Caki2 (cell line): ENCODE measurements around the gene NDUFA13. TPM values are rescaled to one million over a fixed set of nuclear protein-coding genes. Genes with fewer than 3 reads are reported as not detected.
A peak's percentile ranks its signal among the peaks of the same experiment; 100 is the strongest.
"Not testable (repeated sequence)": the region's sequence is repeated elsewhere in the genome, so short reads cannot be mapped to it uniquely, and the experiment has no call there.

Experiments used
- DNase-seq: peaks from one replicate; pipeline ENCODE4 v3.0.0-alpha.2; 2015; ENCODE audit warnings: low read depth
- in situ Hi-C: cut with HindIII; loops from 2 replicates; pipeline ENCODE4 v1.10.0; 2016; ENCODE audit warnings: low sequenced_read_pairs, low pct_unique_long_range_greater_than_20kb, mixed read lengths
- total RNA-seq: library from RNA; depleted of rRNA; stranded (reverse); fragments of >200 nt; shearing (Covaris generic); gene quantifications from 2 replicates; pipeline ENCODE4 v1.2.3, GENCODE V29; 2014; ENCODE audit warnings: low replicate concordance; rRNA removed

The NDUFA13 gene
- total RNA-seq = 303 and 326 TPM in 2 replicates

DNA sequence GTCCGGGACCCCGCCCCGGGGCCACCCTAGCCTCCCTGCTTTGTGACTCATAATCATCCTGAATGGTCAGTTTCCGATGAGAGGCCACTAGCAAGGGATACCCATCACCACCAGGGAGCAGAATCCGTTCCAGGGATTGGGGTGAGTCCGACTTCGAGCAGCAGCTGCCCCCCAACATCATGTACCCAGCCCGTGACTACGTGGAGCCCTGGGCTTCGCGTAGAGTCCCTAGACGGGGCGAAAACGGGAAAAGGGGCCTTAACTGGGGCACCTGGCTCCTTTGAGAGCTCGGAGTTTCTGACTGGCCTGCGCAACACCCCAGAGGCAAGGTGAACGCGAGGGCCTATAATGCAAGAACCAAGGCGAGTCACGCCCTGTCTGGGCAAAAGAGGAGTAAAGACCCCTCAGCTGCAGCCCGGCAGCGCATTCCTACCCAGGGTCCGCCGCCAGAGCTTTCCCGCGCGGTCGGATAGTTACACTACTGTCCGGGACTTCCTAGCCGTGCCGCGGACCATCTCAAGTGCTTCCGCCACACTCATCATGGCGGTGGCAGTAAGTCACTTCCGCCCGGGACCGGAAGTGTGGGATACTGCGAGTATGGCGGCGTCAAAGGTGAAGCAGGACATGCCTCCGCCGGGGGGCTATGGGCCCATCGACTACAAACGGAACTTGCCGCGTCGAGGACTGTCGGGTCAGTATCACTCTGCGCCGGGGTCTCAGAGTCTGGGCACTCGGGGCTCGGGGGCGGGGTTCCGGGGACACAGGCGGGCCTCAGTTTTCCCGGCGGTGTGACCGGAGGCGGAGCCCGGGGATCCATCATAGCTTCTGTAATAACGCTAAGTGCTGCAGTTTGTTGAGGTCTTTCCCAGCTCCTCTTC lies at the start of gene NDUFA13:
Gene NDUFA13, plus strand, starts transcription at position 584 of the 878 bp plus-strand sequence. Its CDS starts 14 bp downstream, at position 598.
- peak; percentile 88 for DNase-seq
- in situ Hi-C loops = no loop called here

DNA sequence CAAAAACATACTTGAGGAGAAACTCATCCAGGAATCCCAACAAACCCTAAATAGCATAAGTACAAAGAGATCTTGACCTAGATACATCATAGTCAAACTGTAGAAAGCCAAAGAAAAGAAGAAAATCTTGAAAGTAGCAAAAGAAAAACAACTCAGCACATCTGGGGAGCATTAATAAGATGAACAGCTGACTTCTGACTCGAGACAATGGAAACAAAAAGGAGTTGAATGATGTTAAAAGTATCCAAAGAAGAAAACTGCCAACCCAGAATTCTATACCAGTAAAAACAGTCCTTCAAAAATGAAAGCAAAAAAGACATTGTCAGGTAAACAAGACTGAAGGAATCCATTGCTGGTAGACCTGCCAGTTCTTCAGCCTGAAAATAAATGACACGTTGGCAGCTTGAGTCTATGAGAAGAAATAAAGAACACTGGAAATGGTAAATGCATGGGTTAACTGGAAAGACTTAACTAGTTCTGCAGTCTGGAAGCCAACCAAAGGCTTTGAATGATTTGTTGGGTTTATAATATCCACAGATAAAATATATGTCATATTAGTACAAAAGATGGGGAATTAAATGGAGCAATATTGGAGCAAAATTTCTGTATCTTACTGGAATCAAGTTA lies 47.5 kb upstream of the NDUFA13 start:
- DNase-seq = no peak
- in situ Hi-C loops = no loop called here

DNA sequence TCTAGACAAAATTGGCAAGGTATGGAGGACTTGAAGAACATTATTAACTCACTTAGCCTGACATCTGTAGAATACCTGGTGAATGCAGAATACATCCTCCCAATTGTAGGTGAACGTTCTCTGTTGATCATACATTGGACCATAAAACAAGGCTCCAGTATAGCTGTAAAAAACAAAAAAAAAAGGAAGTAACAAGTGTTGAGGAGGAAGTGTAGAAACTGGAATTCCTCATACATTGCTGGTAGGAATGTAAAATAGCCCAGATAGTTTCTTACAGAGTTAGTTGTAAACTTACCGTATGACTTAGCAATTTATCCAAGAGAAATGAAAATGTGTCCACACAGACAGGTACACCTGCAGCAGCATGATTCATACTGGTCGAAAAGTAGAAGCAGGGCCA lies 45.4 kb upstream of the NDUFA13 start:
- in situ Hi-C loops = no loop called here
- DNase-seq = no peak

DNA sequence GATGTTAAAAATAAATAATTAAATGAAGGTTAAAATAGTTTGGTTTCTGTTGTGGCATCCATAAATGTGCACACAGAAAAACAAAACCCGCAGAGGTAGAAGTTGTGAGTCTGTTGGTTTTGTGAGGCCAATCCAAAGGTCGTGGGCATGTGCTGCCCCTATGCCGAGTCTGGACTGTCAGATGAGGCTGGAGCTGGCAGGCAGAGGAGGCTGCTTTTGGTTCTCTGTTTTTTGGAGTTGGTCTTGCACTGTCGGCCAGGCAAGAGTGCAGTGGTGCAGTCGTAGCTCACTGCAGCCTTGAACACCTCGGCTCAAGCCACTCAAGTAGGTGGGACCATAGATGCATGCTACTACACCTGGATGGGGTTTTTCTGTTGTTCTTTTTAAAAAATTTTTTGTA lies 44.3 kb upstream of the NDUFA13 start:
- in situ Hi-C loops = no loop called here
- no peak for DNase-seq

DNA sequence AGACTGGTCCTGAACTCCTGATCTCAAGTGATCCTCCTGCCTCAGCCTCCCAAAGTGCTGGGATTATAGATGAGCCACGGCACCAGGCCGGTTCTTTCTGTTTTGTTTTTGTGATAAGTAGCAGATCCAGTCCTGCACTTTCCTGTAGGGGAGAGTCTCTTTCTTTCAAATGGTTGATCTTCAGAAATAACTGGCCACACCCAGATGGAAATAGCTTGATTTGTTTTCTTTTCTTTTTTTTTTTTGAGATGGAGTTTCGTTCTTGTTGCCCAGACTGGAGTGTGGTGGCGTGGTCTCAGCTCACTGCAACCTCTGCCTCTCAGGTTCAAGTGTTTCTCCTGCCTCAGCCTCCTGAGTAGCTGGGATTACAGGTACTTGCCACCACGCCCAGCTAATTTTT lies 43.9 kb upstream of the NDUFA13 start:
- DNase-seq, in situ Hi-C loops: not testable (repeated sequence)

DNA sequence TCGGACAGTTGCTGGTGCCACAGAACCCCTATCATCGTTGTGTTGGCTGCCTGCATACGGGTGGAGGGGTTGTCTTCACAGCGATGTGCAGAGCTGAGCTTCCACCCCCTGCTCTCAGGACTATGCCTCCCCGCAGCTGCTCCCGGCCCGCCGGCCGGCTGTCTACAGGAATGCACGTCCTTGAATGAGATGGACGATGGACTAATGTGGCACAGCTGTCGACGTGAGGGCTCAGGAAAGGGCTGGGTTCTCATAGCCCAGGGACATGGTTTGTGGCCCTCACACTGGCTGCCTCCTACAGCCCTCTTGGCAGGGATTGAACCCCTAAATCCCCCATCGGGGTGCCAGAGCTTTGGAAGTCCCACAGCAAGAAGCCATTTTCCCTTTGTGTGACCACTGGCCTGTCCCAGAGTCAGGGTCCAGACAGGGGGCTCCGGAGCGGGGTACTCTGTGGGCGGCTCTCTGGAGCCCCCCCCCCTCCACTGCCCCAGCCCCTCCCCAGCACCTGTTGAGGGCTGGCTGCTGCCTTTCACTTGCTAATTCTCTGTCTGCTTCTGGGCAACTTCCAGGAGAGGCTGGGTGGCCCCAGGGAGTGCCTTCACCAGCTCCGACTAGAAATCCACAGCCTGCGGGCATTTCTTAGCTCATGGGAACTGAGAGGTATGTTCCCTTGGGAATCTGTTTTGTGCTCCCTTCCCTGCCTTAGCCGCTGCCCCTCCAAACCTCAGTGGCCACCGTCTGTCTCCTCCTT lies 40.8 kb upstream of the NDUFA13 start:
- in situ Hi-C loops = no loop called here
- no peak for DNase-seq

DNA sequence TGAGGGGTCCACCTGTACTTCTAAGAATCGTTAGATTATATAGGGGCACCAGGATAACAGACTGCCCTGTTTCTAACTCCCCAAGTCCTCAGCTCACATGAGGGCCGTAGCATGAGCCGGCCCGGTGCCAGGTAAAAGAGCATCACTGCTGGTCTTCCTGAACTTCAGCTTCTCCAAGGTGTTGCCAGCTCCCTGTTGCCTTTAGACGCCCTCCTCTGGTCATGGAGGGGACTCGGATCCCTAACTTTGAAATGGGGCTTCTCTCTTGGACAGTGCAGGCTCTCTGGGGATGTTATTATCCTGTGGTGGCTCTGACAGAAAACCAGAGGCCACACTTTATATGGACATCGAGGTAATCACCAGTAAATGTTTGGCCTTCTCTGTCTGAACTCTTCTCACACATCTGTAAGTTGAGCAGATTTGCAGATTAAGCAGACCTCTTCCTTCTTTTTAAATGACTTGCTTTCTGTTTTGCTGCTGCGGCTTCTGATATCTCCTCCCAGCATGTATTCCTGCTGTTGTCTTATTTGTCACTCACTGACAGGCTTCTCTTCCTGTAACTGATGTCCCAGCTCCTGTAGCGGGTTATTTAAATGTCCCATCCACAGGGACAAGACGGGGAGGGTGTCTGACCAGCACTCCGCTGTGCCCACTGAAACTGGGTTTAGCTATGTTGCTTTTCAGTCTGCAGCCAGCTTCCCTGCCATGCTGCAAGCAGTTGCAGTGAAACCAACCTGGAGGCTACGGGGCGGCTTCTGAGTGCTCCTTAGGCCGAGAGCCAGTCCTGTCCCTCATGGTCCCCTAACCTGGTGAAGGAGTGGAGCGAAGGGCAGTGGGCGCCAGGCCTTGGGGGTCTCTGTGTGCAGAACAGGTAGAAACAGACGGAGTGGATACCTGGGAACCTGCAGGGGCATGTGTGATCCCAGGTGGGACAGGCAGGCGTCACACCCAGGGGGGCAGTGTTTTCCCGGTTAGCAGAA lies 39.9 kb upstream of the NDUFA13 start:
- DNase-seq = no peak
- in situ Hi-C loops = no loop called here

DNA sequence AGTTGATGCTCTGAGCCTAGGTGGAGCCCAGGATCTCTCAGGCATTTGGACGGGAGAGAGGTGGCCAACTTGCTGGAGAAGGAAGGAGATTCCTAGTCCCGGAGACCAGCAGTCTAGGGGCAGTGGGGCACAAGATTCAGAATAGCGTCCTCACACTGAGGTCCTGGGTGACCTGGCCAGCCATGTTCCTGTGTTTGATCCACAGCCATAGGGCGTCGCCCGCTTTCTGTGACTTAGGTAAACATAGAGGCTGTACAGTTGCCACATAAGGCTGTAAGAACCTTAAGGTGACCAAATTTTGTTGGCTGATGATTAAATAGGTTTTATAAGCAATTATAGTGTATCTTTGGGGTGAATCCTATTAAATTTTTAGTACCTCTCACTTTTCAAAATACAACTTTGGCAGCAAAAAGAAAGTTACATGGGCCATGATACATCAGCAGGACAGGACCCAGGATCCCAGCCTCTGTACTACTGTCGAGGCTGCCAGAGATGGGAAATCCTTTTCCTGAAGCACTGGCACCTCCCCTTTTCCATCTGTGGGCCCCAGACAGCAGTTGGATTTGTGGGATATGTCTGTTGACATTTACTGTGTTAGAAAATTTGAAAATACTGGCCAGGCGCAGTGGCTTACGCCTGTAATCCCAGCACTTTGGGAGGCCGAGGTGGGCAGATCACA lies 38.2 kb upstream of the NDUFA13 start:
- DNase-seq = no peak
- in situ Hi-C loops = no loop called here

DNA sequence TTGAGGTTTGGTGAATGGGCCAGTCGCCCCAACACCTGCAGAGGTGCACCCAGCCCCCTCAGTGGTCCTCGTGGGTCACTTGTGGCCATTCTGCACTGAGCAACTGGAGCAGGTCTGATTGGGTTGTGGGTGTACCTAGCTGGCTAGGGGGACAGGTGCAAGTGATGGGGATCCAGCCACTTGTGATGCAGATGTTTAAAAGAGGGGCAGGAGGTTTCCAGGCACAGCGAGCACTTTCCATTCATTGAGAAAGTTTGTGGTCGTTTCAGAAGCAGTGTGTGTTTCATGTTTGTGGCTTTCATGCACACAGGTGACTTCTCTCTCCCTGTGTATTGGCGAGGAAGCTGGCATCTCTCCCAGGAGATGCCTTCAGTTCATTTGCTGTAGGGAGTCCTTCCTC lies 35.3 kb upstream of the NDUFA13 start:
- DNase-seq = no peak
- in situ Hi-C loops = no loop called here

DNA sequence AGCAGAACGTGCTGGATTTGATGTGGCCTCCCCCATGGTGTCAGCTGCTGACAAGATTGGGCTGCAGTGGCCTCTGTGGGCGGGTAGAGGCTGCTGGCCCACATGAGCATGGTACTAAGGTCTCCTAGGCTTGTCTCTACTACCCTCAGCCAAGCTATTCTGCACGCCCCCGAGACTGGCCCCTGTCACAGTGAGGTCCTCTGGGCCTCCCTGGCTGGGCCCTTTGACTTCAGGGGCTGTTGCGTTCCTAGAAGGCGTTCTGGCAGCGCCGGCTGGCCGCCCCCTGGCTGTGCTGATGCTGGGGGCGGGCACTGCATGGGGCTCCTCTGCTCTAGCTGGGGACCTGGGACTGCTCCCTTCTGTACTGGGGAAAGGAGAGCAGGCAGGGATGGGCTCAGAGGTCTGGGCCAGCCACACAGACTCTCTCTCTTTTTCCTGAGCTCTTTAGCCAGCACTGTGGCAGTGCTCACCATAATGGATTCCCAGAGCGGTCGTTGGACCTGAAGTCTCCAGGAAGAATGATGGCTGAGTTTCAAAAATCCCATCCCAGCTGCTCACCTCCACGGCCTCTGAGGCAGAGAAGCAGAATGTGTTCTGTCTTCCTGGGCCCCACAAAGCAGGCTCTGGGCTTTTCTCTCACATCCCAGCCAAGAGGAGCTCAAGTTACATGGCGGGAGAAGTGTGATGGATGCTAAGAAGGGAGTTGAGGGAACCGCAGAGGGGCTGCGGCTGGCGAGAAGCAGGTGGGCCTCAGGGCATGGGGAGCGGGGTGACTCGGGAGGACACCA lies 33.0 kb upstream of the NDUFA13 start:
- in situ Hi-C loops = no loop called here
- DNase-seq = no peak

DNA sequence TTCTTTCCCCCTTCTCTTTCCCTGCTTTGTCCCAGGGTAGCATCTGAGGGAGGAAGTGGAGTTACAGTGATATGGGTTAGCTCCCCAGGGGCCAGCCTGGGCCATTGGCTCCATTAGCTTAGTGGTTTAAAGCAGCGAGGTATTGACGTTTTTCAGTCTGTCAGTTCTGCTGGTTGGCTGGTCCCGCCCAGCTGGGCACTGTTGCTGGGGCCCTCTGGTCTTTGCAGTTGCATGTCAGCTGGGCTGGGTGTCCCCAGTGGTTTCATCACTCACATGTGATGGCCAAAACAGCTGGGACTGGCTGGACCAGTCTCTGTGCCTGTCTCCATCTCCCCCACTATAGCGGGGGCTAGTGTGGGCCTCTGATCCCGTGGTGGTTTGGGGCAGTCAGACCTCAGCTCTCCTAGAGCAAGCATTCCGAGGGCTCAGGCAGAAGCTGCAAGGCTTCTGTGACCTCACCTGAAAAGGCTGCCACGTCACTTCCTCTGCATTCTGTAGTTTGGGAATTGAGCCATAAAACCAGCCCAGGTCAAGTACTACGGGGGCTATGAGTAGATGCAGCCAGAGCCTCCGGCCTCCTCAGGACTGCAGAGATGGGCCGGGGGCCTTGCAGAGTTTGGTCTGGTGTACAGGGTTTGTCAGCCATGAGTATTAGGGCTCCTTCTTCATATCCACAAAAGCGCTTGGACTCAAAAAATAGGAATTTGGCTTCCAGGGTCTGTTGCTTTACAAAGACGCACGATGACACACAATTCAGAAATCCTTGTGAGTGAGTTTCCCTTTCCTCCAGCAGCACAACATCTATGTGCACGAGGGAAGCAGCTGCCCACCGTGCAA lies 30.6 kb upstream of the NDUFA13 start:
- in situ Hi-C loops = no loop called here
- DNase-seq = no peak

DNA sequence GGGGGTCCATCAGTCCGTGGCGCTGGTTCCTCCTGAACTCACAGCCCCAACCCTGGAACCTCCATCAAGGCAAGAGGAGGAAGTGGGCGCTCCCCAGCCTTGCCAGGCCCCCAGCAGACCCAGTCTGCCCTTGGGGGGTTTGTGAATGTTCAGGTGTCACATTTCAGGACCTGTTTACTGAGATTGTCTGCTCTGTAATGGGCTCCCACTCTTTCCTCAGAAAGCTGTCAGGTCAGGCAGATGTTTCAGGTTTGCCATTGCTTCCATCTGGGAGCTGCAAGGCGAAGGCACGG lies 30.1 kb upstream of the NDUFA13 start:
- DNase-seq = no peak
- in situ Hi-C loops = no loop called here

DNA sequence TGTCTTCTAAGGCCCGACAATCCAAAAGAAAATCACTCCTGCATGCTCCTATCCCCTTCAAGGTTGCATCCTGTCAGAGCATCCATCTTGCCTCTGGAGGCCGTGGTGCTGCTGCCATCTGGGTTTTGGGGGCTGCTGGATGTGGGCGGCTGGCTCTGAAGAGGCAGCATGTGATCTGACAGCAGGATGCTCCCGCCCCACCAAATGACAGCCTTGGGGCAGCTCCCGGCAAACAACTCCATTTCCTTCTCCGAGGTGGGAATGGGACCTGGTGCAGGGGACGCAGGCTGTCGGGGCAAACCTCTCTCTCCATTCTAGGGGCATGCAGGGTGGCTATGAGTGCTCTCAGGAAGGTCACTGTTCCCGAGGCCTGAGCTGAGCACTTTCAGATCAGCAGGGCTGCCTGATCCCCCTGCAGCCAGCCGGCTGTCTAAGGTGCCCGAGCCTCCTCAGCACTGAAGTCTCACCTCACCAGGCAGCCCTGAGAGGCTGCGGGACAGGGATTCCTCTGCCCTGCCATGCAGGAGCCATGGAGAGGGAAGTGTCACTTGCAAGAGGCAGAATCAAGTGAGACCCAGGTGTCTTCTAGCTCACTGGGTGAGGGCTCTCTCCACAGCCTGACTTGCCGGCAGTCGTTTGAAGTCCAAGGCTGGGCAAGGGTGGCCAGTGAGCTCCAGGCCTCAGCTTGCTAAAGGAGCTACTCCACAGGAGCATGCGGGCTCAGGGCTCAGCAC lies 29.5 kb upstream of the NDUFA13 start:
- in situ Hi-C loops = no loop called here
- no peak for DNase-seq

DNA sequence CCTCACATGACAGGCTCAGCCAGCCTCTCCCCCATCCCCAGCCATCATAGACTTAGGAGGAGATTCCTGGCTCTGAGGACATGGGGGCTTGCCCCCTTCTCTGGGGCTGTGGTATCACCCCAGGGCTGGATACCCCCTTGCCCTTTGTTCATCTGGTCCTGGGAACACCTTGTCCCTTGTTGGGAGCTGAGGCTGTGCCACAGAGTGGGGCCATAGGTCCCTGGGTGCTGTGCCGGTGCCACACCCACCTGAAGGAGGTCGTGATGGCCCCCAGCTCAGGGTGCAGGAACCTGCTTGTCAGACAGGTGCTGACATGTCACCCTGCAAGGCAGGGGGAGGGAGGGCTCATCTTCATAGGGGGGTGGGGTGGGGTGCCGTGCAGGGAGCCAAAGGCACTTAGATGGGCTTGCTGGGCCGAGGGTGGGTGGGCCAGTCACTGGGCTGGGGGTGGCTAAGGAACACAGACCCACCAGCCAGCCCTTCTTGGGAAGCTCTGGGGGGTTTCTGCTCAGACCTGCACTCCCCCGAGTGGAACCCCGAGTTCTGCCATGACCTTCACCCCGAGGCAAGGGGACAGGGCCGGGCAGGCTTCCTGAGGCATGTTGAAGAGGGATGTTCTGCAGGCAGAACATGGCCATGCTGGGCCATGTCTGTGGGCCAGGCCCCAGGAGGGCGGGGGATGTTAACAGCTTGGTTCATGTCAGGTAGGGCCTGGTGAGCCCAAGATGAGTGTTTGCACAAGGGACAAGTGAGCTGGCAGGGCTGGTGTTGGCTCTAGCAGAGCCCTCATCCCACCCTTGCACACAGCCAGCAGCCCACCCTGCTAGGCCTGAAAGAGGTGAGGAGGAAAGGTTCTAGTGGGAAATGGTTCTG lies 28.7 kb upstream of the NDUFA13 start:
- in situ Hi-C loops = no loop called here
- DNase-seq = no peak
